Liver (tissue), 9 donors: ENCODE data around the gene ASPSCR1. TPM values are rescaled to one million over a fixed set of nuclear protein-coding genes. Genes with fewer than 3 reads are reported as not detected.
"Not testable (repeated sequence)": the region's sequence is repeated elsewhere in the genome, so short reads cannot be mapped to it uniquely, and the experiment has no call there.

Experiments
- DNase-seq: peaks from one replicate; pipeline ENCODE4 v3.0.0-alpha.2; 2017; ENCODE audit warnings: low spot score
- H3K27ac ChIP-seq, 2 donors: one replicate each; pipeline ENCODE4 v1.7.0; 2013; ENCODE audit warnings: inconsistent platforms in 2 of 2, low read length in 2 of 2, control low read depth in 1 of 2, low read depth in 1 of 2, mild to moderate bottlenecking in 1 of 2
- H3K27me3 ChIP-seq, 4 donors: one replicate each; pipeline versions ENCODE4 v1.6.1 to v1.7.0; 2013; ENCODE audit warnings: low read length in 3 of 4, inconsistent platforms in 1 of 4, mild to moderate bottlenecking in 1 of 4, moderate library complexity in 1 of 4; ENCODE audit not compliant: control insufficient read depth in 4 of 4, insufficient read depth in 4 of 4
- H3K36me3 ChIP-seq, 4 donors: one replicate each; pipeline versions ENCODE4 v1.6.1 to v1.7.0; 2013; ENCODE audit warnings: low read length in 3 of 4, mild to moderate bottlenecking in 3 of 4, low read depth in 1 of 4, moderate library complexity in 1 of 4; ENCODE audit not compliant: control insufficient read depth in 4 of 4, insufficient read depth in 3 of 4
- H3K4me1 ChIP-seq, 4 donors: one replicate each; pipeline versions ENCODE4 v1.6.1 to v1.7.0; 2013; ENCODE audit warnings: low read length in 3 of 4, mild to moderate bottlenecking in 3 of 4, moderate library complexity in 1 of 4; ENCODE audit not compliant: control insufficient read depth in 4 of 4, insufficient read depth in 4 of 4
- H3K4me3 ChIP-seq, 3 donors: one replicate each; pipeline versions ENCODE4 v1.6.1 to v1.7.0; 2013; ENCODE audit warnings: low read length in 3 of 3, control low read depth in 1 of 3, low read depth in 1 of 3, mild to moderate bottlenecking in 1 of 3
- H3K9ac ChIP-seq, 2 donors: one replicate each; pipeline ENCODE4 v1.7.0; 2013; ENCODE audit warnings: low read length in 2 of 2, mild to moderate bottlenecking in 2 of 2, moderate library complexity in 2 of 2, control low read depth in 1 of 2, low read depth in 1 of 2
- H3K9me3 ChIP-seq, 4 donors: one replicate each; pipeline versions ENCODE4 v1.6.1 to v1.7.0; 2013; ENCODE audit warnings: low read length in 3 of 4; ENCODE audit not compliant: control insufficient read depth in 4 of 4
- EGR1 ChIP-seq, 2 donors: IDR thresholded peaks; 2 replicates each; pipeline ENCODE4 v1.6.1; 2016 to 2018; ENCODE audit warnings: antibody characterized with exemption in 2 of 2, low read depth in 2 of 2
- FOXA1 ChIP-seq: IDR thresholded peaks from 2 replicates; pipeline ENCODE4 v1.6.1; 2016; ENCODE audit warnings: antibody characterized with exemption
- FOXA2 ChIP-seq: IDR thresholded peaks from 2 replicates; pipeline ENCODE4 v1.6.1; 2016; ENCODE audit warnings: antibody characterized with exemption
- GABPA ChIP-seq, 2 donors: IDR thresholded peaks in 1 of 2; conservative IDR thresholded peaks in 1 of 2; 2 replicates each; pipeline ENCODE4 v1.6.1; 2016; ENCODE audit warnings: antibody characterized with exemption in 2 of 2, mild to moderate bottlenecking in 1 of 2, moderate library complexity in 1 of 2
- HNF4A ChIP-seq, 2 donors: conservative IDR thresholded peaks; 2 replicates each; pipeline ENCODE4 v1.6.1; 2016; ENCODE audit warnings: antibody characterized with exemption in 2 of 2, mild to moderate bottlenecking in 2 of 2
- HNF4G ChIP-seq: IDR thresholded peaks from 2 replicates; pipeline ENCODE4 v1.6.1; 2016; ENCODE audit warnings: antibody characterized with exemption
- JUND ChIP-seq, 2 donors: IDR thresholded peaks; 2 replicates each; pipeline ENCODE4 v1.6.1; 2016; ENCODE audit warnings: antibody characterized with exemption in 2 of 2
- MAX ChIP-seq: IDR thresholded peaks from 2 replicates; pipeline ENCODE4 v1.6.1; 2016; ENCODE audit warnings: antibody characterized with exemption
- NR2F2 ChIP-seq: IDR thresholded peaks from 2 replicates; pipeline ENCODE4 v1.6.1; 2016; ENCODE audit warnings: antibody characterized with exemption
- RAD21 ChIP-seq, 2 donors: IDR thresholded peaks; 2 replicates each; pipeline ENCODE4 v1.6.1; 2016; ENCODE audit warnings: antibody characterized with exemption in 2 of 2, mild to moderate bottlenecking in 2 of 2
- REST ChIP-seq: IDR thresholded peaks from 2 replicates; pipeline ENCODE4 v1.6.1; 2016; ENCODE audit warnings: antibody characterized with exemption, mild to moderate bottlenecking
- RXRA ChIP-seq, 2 donors: IDR thresholded peaks; 2 replicates each; pipeline ENCODE4 v1.6.1; 2017 to 2018; ENCODE audit warnings: antibody characterized with exemption in 2 of 2, mild to moderate bottlenecking in 1 of 2
- SP1 ChIP-seq: IDR thresholded peaks from 2 replicates; pipeline ENCODE4 v1.6.1; 2018; ENCODE audit warnings: antibody characterized with exemption, mild to moderate bottlenecking
- TAF1 ChIP-seq: conservative IDR thresholded peaks from 2 replicates; pipeline ENCODE4 v1.6.1; 2016; ENCODE audit warnings: antibody characterized with exemption, mild to moderate bottlenecking
- YY1 ChIP-seq: IDR thresholded peaks from 2 replicates; pipeline ENCODE4 v1.6.1; 2016; ENCODE audit warnings: antibody characterized with exemption, mild to moderate bottlenecking
- ZBTB33 ChIP-seq: IDR thresholded peaks from 2 replicates; pipeline ENCODE4 v1.6.1; 2016; ENCODE audit warnings: antibody characterized with exemption
- WGBS: extraction: QIAGEN DNeasy Blood & Tissue Kit; methylation state at CpG from one replicate; pipeline ENCODE4 v1.1.7; 2013; 5-methylcytosine and 5-hydroxymethylcytosine counted together
- polyA plus RNA-seq, 2 donors: library from polyadenylated mRNA; stranded (reverse) in 1 of 2; unstranded in 1 of 2; fragments of 200-250 nt in 1 of 2; fragments of >200 nt in 1 of 2; fragmentation: Nextera tagmentation in 1 of 2; extraction: Ambion mirVana in 1 of 2; gene quantifications; one replicate each; pipeline versions ENCODE4 v1.2.1 to v1.2.3, GENCODE V29; 2013 to 2015
- total RNA-seq, 2 donors: library from RNA; depleted of rRNA; stranded (reverse); fragments of >200 nt; gene quantifications; one replicate each; pipeline ENCODE4 v1.2.3, GENCODE V29; 2014
- TF ChIP-seq, protein P1 (sequence below): fragments of 150-350 bp; IDR thresholded peaks from 2 replicates; pipeline ENCODE4 v1.5.1; 2017; ENCODE audit warnings: improper control_type of control experiment, low read depth, low read length; ENCODE audit not compliant: missing input control
- TF ChIP-seq, protein P2 (sequence below): IDR thresholded peaks from 2 replicates; pipeline ENCODE4 v1.6.1; 2016; ENCODE audit warnings: antibody characterized with exemption
- donor health status: healthy.
- donor health status: healthy.
- donor health status: healthy.
- donor health status: healthy.
- donor health status: healthy.

ASPSCR1 gene
- total and polyA plus RNA-seq, 4 donors = 17.8 to 26.2 (median 20.4) TPM

- TF ChIP-seq GABPA (IDR thresholded peaks at IDR 0.05 in 1 of 2, conservative IDR thresholded peaks at IDR 0.05 in 1 of 2) (peak in 1 of 2 donors; percentile 5), HNF4A (conservative IDR thresholded peaks at IDR 0.05) (peak; percentile 58 to 72), YY1 (peak; percentile 64)
Measured at GRCh38 chr17:82037889-82038195, 60.4 kb downstream of the ASPSCR1 start (continued).

DNA sequence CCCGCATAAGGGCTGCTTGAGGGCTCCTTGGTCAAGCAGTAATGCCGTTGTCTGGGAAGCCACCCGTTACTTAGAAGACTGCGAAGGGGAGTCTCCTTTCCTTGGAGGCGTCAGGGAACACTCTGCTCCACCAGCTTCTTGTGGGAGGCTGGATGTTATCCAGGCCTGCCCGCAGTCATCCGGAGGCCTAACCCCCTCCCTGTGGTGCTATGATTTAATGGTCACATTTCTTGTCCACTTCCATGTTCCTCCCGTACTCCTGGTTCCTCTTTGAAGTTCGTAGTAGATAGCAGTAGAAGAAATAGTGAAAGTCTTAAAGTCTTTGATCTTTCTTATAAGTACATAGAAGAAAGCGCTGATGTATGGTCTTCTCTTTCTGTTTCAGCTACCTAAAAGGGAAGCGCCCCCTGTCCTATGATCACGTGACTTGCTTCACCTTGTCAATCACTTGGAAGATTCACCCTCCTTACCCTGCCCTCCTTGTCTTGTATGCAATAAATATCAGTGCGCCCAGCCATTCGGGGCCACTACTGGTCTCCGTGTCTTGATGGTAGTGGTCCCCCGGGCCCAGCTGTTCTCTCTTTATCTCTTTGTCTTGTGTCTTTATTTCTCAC is 61.5 kb downstream of the ASPSCR1 start:
- H3K36me3 ChIP-seq, H3K27me3 ChIP-seq, H3K4me3 ChIP-seq, DNase-seq, H3K9ac ChIP-seq, H3K9me3 ChIP-seq: not testable (repeated sequence)
- Histone ChIP-seq H3K4me1 (peaks cover 16 to 58% (median 37%) of the 10 kb centered on the region in 4 donors), H3K27ac (peak overlapping the region; percentile 78 to 84)
- WGBS = 88% methylated on average over 16 of the region's 16 CpGs

- TF ChIP-seq SP1 = peak; percentile 96
- TF ChIP-seq ZBTB33 = peak; percentile 82
- peak; percentile 82 for TF ChIP-seq YY1
- no peak for TF ChIP-seq TAF1
- TF ChIP-seq GABPA (IDR thresholded peaks at IDR 0.05 in 1 of 2, conservative IDR thresholded peaks at IDR 0.05 in 1 of 2) = peak in 1 of 2 donors; percentile 66
- TF ChIP-seq RXRA (IDR thresholded peaks at IDR 0.05) = peak; percentile 95 to 98
- no peak for TF ChIP-seq NR2F2
- TF ChIP-seq, protein P1, sequence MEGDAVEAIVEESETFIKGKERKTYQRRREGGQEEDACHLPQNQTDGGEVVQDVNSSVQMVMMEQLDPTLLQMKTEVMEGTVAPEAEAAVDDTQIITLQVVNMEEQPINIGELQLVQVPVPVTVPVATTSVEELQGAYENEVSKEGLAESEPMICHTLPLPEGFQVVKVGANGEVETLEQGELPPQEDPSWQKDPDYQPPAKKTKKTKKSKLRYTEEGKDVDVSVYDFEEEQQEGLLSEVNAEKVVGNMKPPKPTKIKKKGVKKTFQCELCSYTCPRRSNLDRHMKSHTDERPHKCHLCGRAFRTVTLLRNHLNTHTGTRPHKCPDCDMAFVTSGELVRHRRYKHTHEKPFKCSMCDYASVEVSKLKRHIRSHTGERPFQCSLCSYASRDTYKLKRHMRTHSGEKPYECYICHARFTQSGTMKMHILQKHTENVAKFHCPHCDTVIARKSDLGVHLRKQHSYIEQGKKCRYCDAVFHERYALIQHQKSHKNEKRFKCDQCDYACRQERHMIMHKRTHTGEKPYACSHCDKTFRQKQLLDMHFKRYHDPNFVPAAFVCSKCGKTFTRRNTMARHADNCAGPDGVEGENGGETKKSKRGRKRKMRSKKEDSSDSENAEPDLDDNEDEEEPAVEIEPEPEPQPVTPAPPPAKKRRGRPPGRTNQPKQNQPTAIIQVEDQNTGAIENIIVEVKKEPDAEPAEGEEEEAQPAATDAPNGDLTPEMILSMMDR = no peak
- peak; percentile 95 for TF ChIP-seq HNF4A (conservative IDR thresholded peaks at IDR 0.05)
- TF ChIP-seq FOXA2 = peak; percentile 57
- peak; percentile 85 for TF ChIP-seq HNF4G
- TF ChIP-seq REST = peak; percentile 78
- TF ChIP-seq MAX = peak; percentile 90
- peak; percentile 85 for TF ChIP-seq FOXA1
- TF ChIP-seq RAD21 (IDR thresholded peaks at IDR 0.05) = peak; percentile 1 to 22
- TF ChIP-seq EGR1 (IDR thresholded peaks at IDR 0.05; ENCODE audit: low read depth in 2 of 2) = peak in 1 of 2 donors; percentile 94
- TF ChIP-seq, protein P2, sequence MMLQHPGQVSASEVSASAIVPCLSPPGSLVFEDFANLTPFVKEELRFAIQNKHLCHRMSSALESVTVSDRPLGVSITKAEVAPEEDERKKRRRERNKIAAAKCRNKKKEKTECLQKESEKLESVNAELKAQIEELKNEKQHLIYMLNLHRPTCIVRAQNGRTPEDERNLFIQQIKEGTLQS = peak; percentile 72
- peak; percentile 96 to 99 for TF ChIP-seq JUND (IDR thresholded peaks at IDR 0.05)
- DNase-seq = no peak
- H3K9me3 ChIP-seq = no peaks in the 10 kb centered on the region
- peaks cover 16 to 56% (median 37%) of the 10 kb centered on the region in 4 donors for H3K4me1 ChIP-seq
- H3K27me3 ChIP-seq = no peaks in the 10 kb centered on the region
- H3K9ac ChIP-seq = no peak overlapping the region
- WGBS = 43% methylated on average over 8 of the region's 8 CpGs
- peak overlapping the region; percentile 78 to 84 for H3K27ac ChIP-seq
- H3K4me3 ChIP-seq = no peak overlapping the region
- peaks cover 0 to 5% (median 1%) of the 10 kb centered on the region in 4 donors for H3K36me3 ChIP-seq
Measured at GRCh38 chr17:82039695-82040299, 62.4 kb downstream of the ASPSCR1 start.
